Esophagus squamous epithelium (tissue), 4 donors: ENCODE data around the gene MRPL16.

Experiments
- POLR2A ChIP-seq, 4 donors: fragments of 450-650 bp; IDR thresholded peaks; one replicate each; pipeline ENCODE4 v1.6.1; 2017; ENCODE audit warnings: antibody characterized with exemption in 4 of 4, mild to moderate bottlenecking in 4 of 4, moderate library complexity in 3 of 4
- TF ChIP-seq, protein P1 (sequence below), 6 experiments: fragments of 450-650 bp in 4 of 6; fragments of 200-600 bp in 2 of 6; sonication (generic) in 2 of 6; IDR thresholded peaks; one replicate each; pipeline ENCODE4 v1.5.1; 2016 to 2019; ENCODE audit warnings: antibody characterized with exemption in 6 of 6, mild to moderate bottlenecking in 4 of 6, moderate library complexity in 4 of 6

DNA sequence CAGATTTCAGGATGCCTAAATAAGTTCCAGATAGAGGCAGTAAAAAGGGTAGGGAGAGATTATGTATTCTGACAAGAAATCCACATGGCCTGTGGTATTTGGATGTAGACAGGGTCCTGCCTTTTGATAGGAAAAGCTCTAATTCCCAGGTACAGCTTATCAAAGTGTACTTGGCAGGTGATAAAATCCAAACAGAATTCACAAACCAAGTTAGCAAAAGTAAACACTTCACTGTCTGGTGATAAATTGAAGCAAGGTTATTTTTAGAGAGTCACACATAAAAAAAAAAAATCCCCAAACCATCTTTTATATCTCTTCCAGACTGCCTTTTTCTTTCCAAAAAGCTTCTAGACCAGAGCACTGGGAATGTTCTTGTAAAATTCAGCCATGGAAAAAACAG, 29.0 kb upstream of the MRPL16 start:
- no peak for TF ChIP-seq POLR2A (IDR thresholded peaks at IDR 0.05)
- TF ChIP-seq, protein P1, sequence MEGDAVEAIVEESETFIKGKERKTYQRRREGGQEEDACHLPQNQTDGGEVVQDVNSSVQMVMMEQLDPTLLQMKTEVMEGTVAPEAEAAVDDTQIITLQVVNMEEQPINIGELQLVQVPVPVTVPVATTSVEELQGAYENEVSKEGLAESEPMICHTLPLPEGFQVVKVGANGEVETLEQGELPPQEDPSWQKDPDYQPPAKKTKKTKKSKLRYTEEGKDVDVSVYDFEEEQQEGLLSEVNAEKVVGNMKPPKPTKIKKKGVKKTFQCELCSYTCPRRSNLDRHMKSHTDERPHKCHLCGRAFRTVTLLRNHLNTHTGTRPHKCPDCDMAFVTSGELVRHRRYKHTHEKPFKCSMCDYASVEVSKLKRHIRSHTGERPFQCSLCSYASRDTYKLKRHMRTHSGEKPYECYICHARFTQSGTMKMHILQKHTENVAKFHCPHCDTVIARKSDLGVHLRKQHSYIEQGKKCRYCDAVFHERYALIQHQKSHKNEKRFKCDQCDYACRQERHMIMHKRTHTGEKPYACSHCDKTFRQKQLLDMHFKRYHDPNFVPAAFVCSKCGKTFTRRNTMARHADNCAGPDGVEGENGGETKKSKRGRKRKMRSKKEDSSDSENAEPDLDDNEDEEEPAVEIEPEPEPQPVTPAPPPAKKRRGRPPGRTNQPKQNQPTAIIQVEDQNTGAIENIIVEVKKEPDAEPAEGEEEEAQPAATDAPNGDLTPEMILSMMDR (IDR thresholded peaks at IDR 0.05), result no peak
